Neuronal stem cell (in vitro differentiated cells): ENCODE results near the gene IDH3G.

Source experiments
- DNase-seq: peaks from one replicate; pipeline ENCODE4 v3.0.0-alpha.2; 2013; ENCODE audit warnings: low spot score
- H2AFZ ChIP-seq: one replicate; pipeline ENCODE4 v1.6.1; 2013; ENCODE audit warnings: mild to moderate bottlenecking, low read length, inconsistent platforms
- H2AK5ac ChIP-seq: 2 replicates; pipeline ENCODE4 v1.6.1; 2013; ENCODE audit warnings: low read depth, mild to moderate bottlenecking, inconsistent platforms, low read length, moderate library complexity, mixed read lengths
- H2BK120ac ChIP-seq: 2 replicates; pipeline ENCODE4 v1.6.1; 2013; ENCODE audit warnings: low read depth, mild to moderate bottlenecking, inconsistent platforms, low read length, moderate library complexity, mixed read lengths
- H2BK12ac ChIP-seq: one replicate; pipeline ENCODE4 v1.6.1; 2013; ENCODE audit warnings: low read length, inconsistent platforms
- H2BK15ac ChIP-seq: 2 replicates; pipeline ENCODE4 v1.6.1; 2013; ENCODE audit warnings: mild to moderate bottlenecking, low read length, inconsistent platforms, mixed read lengths
- H2BK5ac ChIP-seq: one replicate; pipeline ENCODE4 v1.6.1; 2013; ENCODE audit warnings: inconsistent platforms, mild to moderate bottlenecking, low read length, moderate library complexity
- H3K14ac ChIP-seq: one replicate; pipeline ENCODE4 v1.6.1; 2013; ENCODE audit warnings: low read length, inconsistent platforms
- H3K18ac ChIP-seq: 2 replicates; pipeline ENCODE4 v1.6.1; 2013; ENCODE audit warnings: low read length, inconsistent platforms
- H3K23ac ChIP-seq: 2 replicates; pipeline ENCODE4 v1.6.1; 2013; ENCODE audit warnings: low read depth, mild to moderate bottlenecking, mixed read lengths, low read length, inconsistent platforms; ENCODE audit not compliant: poor library complexity
- H3K27ac ChIP-seq: replicated peaks from 3 replicates; pipeline ENCODE4 v1.5.1; 2013; ENCODE audit warnings: low read length, inconsistent platforms
- H3K27me3 ChIP-seq, 3 experiments: 2 replicates each; pipeline ENCODE4 v1.6.1; 2013; ENCODE audit warnings: low read length in 3 of 3, mild to moderate bottlenecking in 2 of 3, inconsistent platforms in 1 of 3, low read depth in 1 of 3, mixed read lengths in 1 of 3, moderate library complexity in 1 of 3; ENCODE audit not compliant: control insufficient read depth in 3 of 3, insufficient read depth in 3 of 3
- H3K36me3 ChIP-seq, 2 donors: replicated peaks in 1 of 2; 2 replicates each; pipeline ENCODE4 v1.6.1; 2013; ENCODE audit warnings: low read length in 2 of 2; ENCODE audit not compliant: control insufficient read depth in 2 of 2, insufficient read depth in 2 of 2
- H3K4ac ChIP-seq: 2 replicates; pipeline ENCODE4 v1.6.1; 2013; ENCODE audit warnings: inconsistent platforms, mild to moderate bottlenecking, low read length, moderate library complexity
- H3K4me1 ChIP-seq, 2 donors: 1 replicate in 1 of 2; 2 replicates in 1 of 2; pipeline ENCODE4 v1.6.1; 2013; ENCODE audit warnings: low read length in 2 of 2, low read depth in 1 of 2; ENCODE audit not compliant: control insufficient read depth in 2 of 2, insufficient read depth in 1 of 2
- H3K4me2 ChIP-seq: one replicate; pipeline ENCODE4 v1.6.1; 2013; ENCODE audit warnings: mild to moderate bottlenecking, low read length, inconsistent platforms; ENCODE audit not compliant: insufficient read depth, poor library complexity, severe bottlenecking
- H3K4me3 ChIP-seq, 2 donors: 2 replicates each; pipeline ENCODE4 v1.5.1; 2013; ENCODE audit warnings: low read length in 2 of 2, mild to moderate bottlenecking in 2 of 2, inconsistent platforms in 1 of 2, moderate library complexity in 1 of 2
- H3K79me1 ChIP-seq: one replicate; pipeline ENCODE4 v1.6.1; 2013; ENCODE audit warnings: low read depth, mild to moderate bottlenecking, inconsistent platforms, low read length, moderate library complexity
- H3K9ac ChIP-seq: one replicate; pipeline ENCODE4 v1.6.1; 2013; ENCODE audit warnings: mild to moderate bottlenecking, low read depth, low read length, inconsistent platforms; ENCODE audit not compliant: poor library complexity
- H3K9me3 ChIP-seq, 2 donors: replicated peaks in 1 of 2; 2 replicates each; pipeline versions ENCODE3 to v1.6.1; 2013; ENCODE audit warnings: low read length in 2 of 2, mild to moderate bottlenecking in 2 of 2, inconsistent platforms in 1 of 2, low read depth in 1 of 2, mixed read lengths in 1 of 2, moderate library complexity in 1 of 2; ENCODE audit not compliant: control insufficient read depth in 2 of 2, insufficient read depth in 1 of 2
- H4K8ac ChIP-seq: one replicate; pipeline ENCODE4 v1.6.1; 2013; ENCODE audit warnings: low read depth, mild to moderate bottlenecking, inconsistent platforms, low read length, moderate library complexity
- H4K91ac ChIP-seq: one replicate; pipeline ENCODE4 v1.6.1; 2013; ENCODE audit warnings: low read length, low read depth, mild to moderate bottlenecking, inconsistent platforms; ENCODE audit not compliant: poor library complexity
- WGBS, 2 donors: extraction: QIAGEN DNeasy Blood & Tissue Kit; methylation state at CpG; one replicate each; pipeline ENCODE4 v1.1.7; 2013; ENCODE audit warnings: missing lambda C conversion rate in 2 of 2, mixed read lengths in 1 of 2; ENCODE audit not compliant: insufficient read length in 2 of 2, insufficient replicate concordance in 1 of 2; ENCODE audit errors: extremely low coverage in 2 of 2; 5-methylcytosine and 5-hydroxymethylcytosine counted together

The IDH3G gene

GRCh38 chrX:153736071-153736820, 57.9 kb downstream of the IDH3G start:
- Histone ChIP-seq H2BK12ac (no peak overlapping the region), H4K91ac (no peak overlapping the region), H3K27ac (no peak overlapping the region), H3K4me2 (no peak overlapping the region), H3K79me1 (no peaks in the 10 kb centered on the region), H2AK5ac (no peak overlapping the region), H2AFZ (no peak overlapping the region), H3K14ac (no peak overlapping the region), H3K9ac (no peak overlapping the region), H3K18ac (no peak overlapping the region), H3K4ac (no peak overlapping the region), H4K8ac (peak overlapping the region; percentile 43), H2BK120ac (no peak overlapping the region), H2BK15ac (no peak overlapping the region), H3K23ac (no peak overlapping the region), H3K9me3 (peaks cover 0 to 13% of the 10 kb centered on the region in 2 donors), H2BK5ac (no peak overlapping the region), H3K4me3 (no peak overlapping the region), H3K36me3 (no peaks in the 10 kb centered on the region), H3K27me3 (peaks cover 0 to 11% (median 0%) of the 10 kb centered on the region in 3 experiments), H3K4me1 (no peaks in the 10 kb centered on the region)
- no CpG with 5 or more reads among the region's 30 CpGs for WGBS, 2 donors
- no peak for DNase-seq
